Mesenchymal stem cell (in vitro differentiated cells and primary cell): ENCODE results near the gene DYSF.
A peak's percentile ranks its signal among the peaks of the same experiment; 100 is the strongest.

Source experiments
- DNase-seq: peaks from one replicate; pipeline ENCODE4 v3.0.0-alpha.2; 2013
- H2AFZ ChIP-seq: one replicate; pipeline ENCODE4 v1.6.1; 2013; ENCODE audit warnings: low read depth, mild to moderate bottlenecking, control low read depth, inconsistent platforms, low read length, moderate library complexity
- H2AK5ac ChIP-seq: 2 replicates; pipeline ENCODE4 v1.6.1; 2013; ENCODE audit warnings: low read length, moderate library complexity, mild to moderate bottlenecking, inconsistent platforms; ENCODE audit not compliant: severe bottlenecking
- H2BK120ac ChIP-seq: one replicate; pipeline ENCODE4 v1.6.1; 2013; ENCODE audit warnings: low read depth, mild to moderate bottlenecking, inconsistent platforms, low read length, moderate library complexity
- H2BK12ac ChIP-seq, 2 experiments: one replicate each; pipeline ENCODE4 v1.6.1; 2013; ENCODE audit warnings: inconsistent platforms in 2 of 2, low read length in 2 of 2, mild to moderate bottlenecking in 2 of 2, moderate library complexity in 2 of 2, control low read depth in 1 of 2
- H2BK15ac ChIP-seq: one replicate; pipeline ENCODE4 v1.6.1; 2013; ENCODE audit warnings: mild to moderate bottlenecking, low read depth, inconsistent platforms; ENCODE audit not compliant: poor library complexity, severe bottlenecking
- H2BK5ac ChIP-seq: 2 replicates; pipeline ENCODE4 v1.6.1; 2013; ENCODE audit warnings: low read depth, mild to moderate bottlenecking, low read length, control low read depth, inconsistent platforms; ENCODE audit not compliant: poor library complexity, severe bottlenecking
- H3K14ac ChIP-seq, 2 experiments: one replicate each; pipeline ENCODE4 v1.6.1; 2013; ENCODE audit warnings: inconsistent platforms in 2 of 2, low read length in 2 of 2, control low read depth in 1 of 2, mild to moderate bottlenecking in 1 of 2, moderate library complexity in 1 of 2
- H3K18ac ChIP-seq, 2 experiments: one replicate each; pipeline ENCODE4 v1.6.1; 2013; ENCODE audit warnings: inconsistent platforms in 2 of 2, low read length in 2 of 2, control low read depth in 1 of 2, low read depth in 1 of 2, mild to moderate bottlenecking in 1 of 2
- H3K23ac ChIP-seq, 2 experiments: one replicate each; pipeline ENCODE4 v1.6.1; 2013; ENCODE audit warnings: inconsistent platforms in 2 of 2, low read length in 2 of 2, mild to moderate bottlenecking in 2 of 2, moderate library complexity in 2 of 2, control low read depth in 1 of 2
- H3K27ac ChIP-seq: 2 replicates; pipeline ENCODE4 v1.5.1; 2013; ENCODE audit warnings: mild to moderate bottlenecking, moderate library complexity, low read length, control low read depth, inconsistent platforms; ENCODE audit not compliant: poor library complexity, severe bottlenecking
- H3K27me3 ChIP-seq, 2 experiments: 2 replicates each; pipeline versions ENCODE4 v1.6.1 to v1.7.0; 2013; ENCODE audit warnings: low read length in 2 of 2, mild to moderate bottlenecking in 2 of 2, moderate library complexity in 2 of 2, control low read depth in 1 of 2, inconsistent platforms in 1 of 2; ENCODE audit not compliant: control insufficient read depth in 1 of 2, insufficient read depth in 1 of 2
- H3K36me3 ChIP-seq, 2 experiments: 2 replicates each; pipeline versions ENCODE4 v1.6.1 to v1.7.0; 2013; ENCODE audit warnings: low read length in 2 of 2, control low read depth in 1 of 2, inconsistent platforms in 1 of 2, low read depth in 1 of 2, mild to moderate bottlenecking in 1 of 2; ENCODE audit not compliant: insufficient read depth in 2 of 2, control insufficient read depth in 1 of 2
- H3K4ac ChIP-seq, 2 experiments: one replicate each; pipeline ENCODE4 v1.6.1; 2013; ENCODE audit warnings: inconsistent platforms in 2 of 2, low read length in 2 of 2, mild to moderate bottlenecking in 2 of 2, moderate library complexity in 2 of 2, control low read depth in 1 of 2, low read depth in 1 of 2
- H3K4me1 ChIP-seq: 2 replicates; pipeline ENCODE4 v1.6.1; 2013; ENCODE audit warnings: low read depth, low read length, control low read depth; ENCODE audit not compliant: control insufficient read depth, insufficient read depth
- H3K4me2 ChIP-seq: 2 replicates; pipeline ENCODE4 v1.6.1; 2013; ENCODE audit warnings: low read length, mild to moderate bottlenecking, inconsistent platforms; ENCODE audit not compliant: poor library complexity, severe bottlenecking
- H3K4me3 ChIP-seq, 2 experiments: 2 replicates each; pipeline versions ENCODE4 v1.5.1 to v1.7.0; 2013; ENCODE audit warnings: low read length in 2 of 2, mild to moderate bottlenecking in 2 of 2, control low read depth in 1 of 2, low read depth in 1 of 2; ENCODE audit not compliant: insufficient read depth in 1 of 2
- H3K79me1 ChIP-seq: replicated peaks from 2 replicates; pipeline ENCODE4 v1.6.1; 2013; ENCODE audit warnings: mild to moderate bottlenecking, control low read depth, low read length, inconsistent platforms; ENCODE audit not compliant: poor library complexity, severe bottlenecking
- H3K9ac ChIP-seq: 2 replicates; pipeline ENCODE4 v1.7.0; 2013; ENCODE audit warnings: mild to moderate bottlenecking, low read length, moderate library complexity
- H3K9me3 ChIP-seq: 2 replicates; pipeline ENCODE4 v1.7.0; 2013; ENCODE audit warnings: mild to moderate bottlenecking, low read length; ENCODE audit not compliant: control insufficient read depth
- H4K8ac ChIP-seq: one replicate; pipeline ENCODE4 v1.6.1; 2013; ENCODE audit warnings: inconsistent platforms, mild to moderate bottlenecking, low read length, moderate library complexity
- H4K91ac ChIP-seq: one replicate; pipeline ENCODE4 v1.6.1; 2013; ENCODE audit warnings: mild to moderate bottlenecking, low read length, inconsistent platforms
- WGBS: methylation state at CpG from one replicate; pipeline ENCODE4 v1.1.7; 2013; ENCODE audit warnings: mixed read lengths; 5-methylcytosine and 5-hydroxymethylcytosine counted together

DYSF gene

DNA sequence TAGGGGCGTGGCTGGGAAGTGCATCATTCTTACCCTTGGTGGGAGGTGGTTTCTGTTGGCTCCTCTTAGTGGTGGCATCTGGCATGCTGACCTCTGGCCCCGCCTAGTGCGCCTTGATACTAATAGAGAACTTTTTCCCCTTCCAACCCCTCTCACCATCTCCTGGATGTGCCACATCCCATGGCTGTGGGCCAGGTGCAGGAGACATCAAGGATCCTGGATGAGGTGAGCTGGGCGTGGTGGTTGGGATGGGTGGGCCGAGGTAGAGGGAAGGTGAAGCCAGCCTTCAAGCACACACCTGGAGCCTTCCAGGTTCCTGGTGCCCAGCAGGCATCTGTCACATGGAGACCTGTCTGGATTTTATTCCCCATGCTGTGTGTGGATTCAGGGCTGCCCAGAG is 149.2 kb downstream of the DYSF start:
- Histone ChIP-seq H3K4me1 (no peaks in the 10 kb centered on the region), H3K4me3 (no peak overlapping the region), H3K79me1 (no peaks in the 10 kb centered on the region), H2BK15ac (no peak overlapping the region), H3K9ac (no peak overlapping the region), H3K18ac (no peak overlapping the region), H4K8ac (no peak overlapping the region), H2BK5ac (no peak overlapping the region), H3K4ac (no peak overlapping the region), H3K9me3 (no peaks in the 10 kb centered on the region), H2AFZ (no peak overlapping the region), H2BK12ac (no peak overlapping the region), H2BK120ac (no peak overlapping the region), H4K91ac (no peak overlapping the region), H2AK5ac (no peak overlapping the region), H3K36me3 (peaks cover 0 to 86% of the 10 kb centered on the region in 2 experiments), H3K27ac (no peak overlapping the region), H3K23ac (no peak overlapping the region), H3K27me3 (peaks cover 0 to 88% of the 10 kb centered on the region in 2 experiments), H3K4me2 (no peak overlapping the region), H3K14ac (no peak overlapping the region)
- DNase-seq, result no peak
- WGBS, result 81% methylated on average over 3 of the region's 5 CpGs

DNA sequence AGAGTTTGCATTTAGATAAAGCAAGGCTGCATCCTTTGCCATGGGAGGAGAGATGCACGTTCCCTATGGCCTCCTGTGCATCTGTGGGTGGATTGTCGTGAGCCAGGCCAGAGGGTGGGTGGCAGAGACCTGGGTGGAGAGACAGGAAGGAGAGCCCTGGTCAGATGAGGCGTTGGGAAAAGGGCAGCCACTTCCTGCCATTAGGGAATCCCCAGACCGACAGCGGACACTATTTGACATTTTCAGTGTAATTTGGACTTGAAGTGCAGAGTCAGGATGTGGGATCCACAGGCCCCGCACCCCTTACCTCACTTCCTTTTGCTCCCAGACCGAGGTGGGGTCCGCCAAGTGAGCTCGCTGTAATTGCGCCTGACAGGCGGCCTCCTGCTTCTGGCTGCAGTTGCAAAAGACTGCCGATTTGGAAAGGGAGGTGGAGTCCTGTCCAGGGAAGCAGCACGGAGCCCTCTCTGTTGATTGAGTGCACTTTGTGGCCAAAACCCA is 150.0 kb downstream of the DYSF start:
- no peak overlapping the region for H2BK15ac ChIP-seq
- H3K9me3 ChIP-seq, result no peaks in the 10 kb centered on the region
- peak overlapping the region; percentile 59 for H3K9ac ChIP-seq
- no peak overlapping the region for H4K8ac ChIP-seq
- H3K4me1 ChIP-seq, result peaks cover 2% of the 10 kb centered on the region
- no peak for DNase-seq
- no peak overlapping the region for H3K23ac ChIP-seq
- H3K4me2 ChIP-seq, result no peak overlapping the region
- H3K27ac ChIP-seq, result no peak overlapping the region
- H4K91ac ChIP-seq, result no peak overlapping the region
- H3K79me1 ChIP-seq, result no peaks in the 10 kb centered on the region
- H2AK5ac ChIP-seq, result no peak overlapping the region
- H2BK5ac ChIP-seq, result no peak overlapping the region
- H3K27me3 ChIP-seq, result peaks cover 0 to 88% of the 10 kb centered on the region in 2 experiments
- H2BK12ac ChIP-seq, result no peak overlapping the region
- H3K14ac ChIP-seq, result no peak overlapping the region
- H3K18ac ChIP-seq, result no peak overlapping the region
- no peak overlapping the region for H2BK120ac ChIP-seq
- H3K4ac ChIP-seq, result no peak overlapping the region
- no peak overlapping the region for H2AFZ ChIP-seq
- H3K4me3 ChIP-seq, result peak overlapping the region in 1 of 2 experiments; percentile 58
- 62% methylated on average over 13 of the region's 13 CpGs for WGBS
- H3K36me3 ChIP-seq, result peaks cover 0 to 85% of the 10 kb centered on the region in 2 experiments

DNA sequence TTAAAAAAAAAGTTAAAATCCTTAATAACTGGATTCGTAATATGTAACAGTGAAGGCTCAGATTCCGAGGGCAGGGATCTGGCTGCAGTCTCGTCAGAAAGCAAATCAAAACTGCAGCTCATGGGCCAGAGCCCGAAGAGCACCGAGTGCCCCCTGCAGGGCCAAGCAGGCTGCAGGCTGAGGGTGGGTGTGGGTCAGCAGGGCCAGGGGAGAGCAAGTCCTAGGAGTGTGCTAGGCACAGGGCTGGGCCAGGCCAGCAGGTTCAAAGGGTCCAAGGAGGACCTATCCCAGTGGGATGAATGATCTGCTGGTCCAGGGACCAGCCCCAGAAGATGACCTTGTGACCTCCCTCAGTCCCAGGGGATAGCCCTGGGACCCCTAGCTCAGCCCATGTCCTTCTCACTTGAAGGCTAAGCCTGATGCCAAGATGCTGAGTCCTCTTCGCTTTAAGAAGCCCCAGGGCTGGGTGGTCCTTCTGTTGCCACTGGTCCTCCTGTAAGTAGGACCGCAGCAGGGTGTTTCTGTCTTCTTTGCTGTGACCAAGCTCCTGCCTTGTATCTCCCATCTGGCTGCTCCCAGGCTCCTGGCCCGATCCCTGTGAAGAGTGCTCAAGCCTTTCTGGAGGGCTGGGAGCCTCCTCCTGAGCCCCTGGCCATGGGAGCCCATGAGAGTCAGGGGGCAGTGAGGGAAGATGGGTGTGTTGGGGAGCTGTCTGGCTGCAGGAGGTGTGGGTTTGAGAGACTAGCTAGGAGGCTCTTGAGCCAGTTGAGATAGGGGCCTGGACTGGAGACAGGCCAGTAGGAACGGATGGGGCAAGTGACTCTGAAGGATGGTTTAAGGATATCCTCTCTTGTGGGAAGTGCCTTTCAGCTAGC is 150.7 kb downstream of the DYSF start:
- Histone ChIP-seq H4K8ac (no peak overlapping the region), H2AK5ac (no peak overlapping the region), H4K91ac (no peak overlapping the region), H2AFZ (no peak overlapping the region), H3K4me1 (peaks cover 2% of the 10 kb centered on the region), H3K4me3 (peak overlapping the region in 1 of 2 experiments; percentile 58), H3K9ac (peak overlapping the region; percentile 59), H2BK120ac (no peak overlapping the region), H3K4ac (no peak overlapping the region), H3K36me3 (peaks cover 0 to 84% of the 10 kb centered on the region in 2 experiments), H3K27me3 (peaks cover 0 to 85% of the 10 kb centered on the region in 2 experiments), H3K9me3 (no peaks in the 10 kb centered on the region), H3K14ac (no peak overlapping the region), H2BK12ac (no peak overlapping the region), H3K27ac (no peak overlapping the region), H2BK5ac (no peak overlapping the region), H2BK15ac (no peak overlapping the region), H3K79me1 (no peaks in the 10 kb centered on the region), H3K18ac (no peak overlapping the region), H3K23ac (peak overlapping the region in 1 of 2 experiments; percentile 36), H3K4me2 (no peak overlapping the region)
- 83% methylated on average over 9 of the region's 9 CpGs for WGBS
- DNase-seq, result no peak

DNA sequence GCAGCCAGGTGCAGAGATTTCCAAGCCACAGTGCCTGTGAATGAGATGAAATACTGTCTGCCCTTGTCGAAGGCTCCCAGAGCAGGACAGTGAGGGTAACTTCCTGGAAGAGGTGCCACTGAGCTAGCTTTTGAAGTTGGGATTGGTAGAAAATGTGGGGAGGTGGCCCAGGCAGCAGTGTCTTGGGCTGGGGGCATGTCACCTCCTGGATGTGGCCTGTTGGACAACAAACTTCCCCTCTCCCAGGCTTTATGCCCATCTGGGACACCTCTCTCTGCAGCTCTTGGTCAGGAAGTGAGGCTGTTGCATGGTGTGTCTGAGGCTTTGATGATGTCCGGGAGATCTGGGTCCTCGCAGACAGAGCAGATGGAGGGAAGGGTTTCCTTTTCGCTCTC is 151.4 kb downstream of the DYSF start:
- Histone ChIP-seq H3K4ac (no peak overlapping the region), H3K27ac (no peak overlapping the region), H2BK12ac (no peak overlapping the region), H3K4me3 (no peak overlapping the region), H3K27me3 (peaks cover 0 to 81% of the 10 kb centered on the region in 2 experiments), H2AFZ (no peak overlapping the region), H3K36me3 (peaks cover 0 to 82% of the 10 kb centered on the region in 2 experiments), H4K8ac (no peak overlapping the region), H2BK5ac (no peak overlapping the region), H2BK15ac (no peak overlapping the region), H3K79me1 (no peaks in the 10 kb centered on the region), H3K9ac (no peak overlapping the region), H3K4me1 (peaks cover 2% of the 10 kb centered on the region), H3K18ac (no peak overlapping the region), H2BK120ac (no peak overlapping the region), H3K23ac (no peak overlapping the region), H2AK5ac (no peak overlapping the region), H3K9me3 (no peaks in the 10 kb centered on the region), H3K14ac (no peak overlapping the region), H3K4me2 (no peak overlapping the region), H4K91ac (no peak overlapping the region)
- WGBS, result 79% methylated on average over 4 of the region's 4 CpGs
- no peak for DNase-seq
